ENCODE measurements around the gene SYNPR. TPM values are rescaled to one million over a fixed set of nuclear protein-coding genes. Genes with fewer than 3 reads are reported as not detected.
"Not testable (repeated sequence)": the region's sequence is repeated elsewhere in the genome, so short reads cannot be mapped to it uniquely, and the experiment has no call there.

The SYNPR gene
- not detected for total RNA-seq

- Histone ChIP-seq H3K9me3 (ENCODE audit: low read depth, low read length) (no peaks in the 10 kb centered on the region), H3K4me1 (ENCODE audit: insufficient read depth, low read length) (no peaks in the 10 kb centered on the region), H3K4me3 (ENCODE audit: low read length) (no peak within 1 kb of the TSS)
Observed at GRCh38 chr3:63278171-63279004, at the start of gene SYNPR. SYNPR (plus strand) TSS chr3:63278308.

GRCh38 chr3:63228677-63229076 is 49.4 kb upstream of the SYNPR start:
- Histone ChIP-seq H3K9me3 (ENCODE audit: low read depth, low read length) (no peaks in the 10 kb centered on the region), H3K4me1 (ENCODE audit: insufficient read depth, low read length) (no peaks in the 10 kb centered on the region), H3K4me3 (ENCODE audit: low read length) (no peak overlapping the region), H3K27me3 (ENCODE audit: insufficient read depth, low read length) (no peaks in the 10 kb centered on the region)

More at GRCh38 chr3:63278171-63279004, at the start of gene SYNPR:
- peaks cover 32% of the 10 kb centered on the region for H3K27me3 ChIP-seq (ENCODE audit: insufficient read depth, low read length)

GRCh38 chr3:63230146-63230545 is 48.0 kb upstream of the SYNPR start:
- no peaks in the 10 kb centered on the region for H3K9me3 ChIP-seq (ENCODE audit: low read depth, low read length)
- no peak overlapping the region for H3K4me3 ChIP-seq (ENCODE audit: low read length)
- H3K27me3 ChIP-seq (ENCODE audit: insufficient read depth, low read length): no peaks in the 10 kb centered on the region
- no peaks in the 10 kb centered on the region for H3K4me1 ChIP-seq (ENCODE audit: insufficient read depth, low read length)

- H3K4me3 ChIP-seq (ENCODE audit: low read length): no peak overlapping the region
- H3K4me1 ChIP-seq (ENCODE audit: insufficient read depth, low read length): no peaks in the 10 kb centered on the region
- no peaks in the 10 kb centered on the region for H3K27me3 ChIP-seq (ENCODE audit: insufficient read depth, low read length)
- no peaks in the 10 kb centered on the region for H3K9me3 ChIP-seq (ENCODE audit: low read depth, low read length)
Observed at GRCh38 chr3:63231643-63232042, 46.5 kb upstream of the SYNPR start.

GRCh38 chr3:63232764-63233396 is 45.2 kb upstream of the SYNPR start:
- Histone ChIP-seq H3K9me3 (ENCODE audit: low read depth, low read length) (no peaks in the 10 kb centered on the region), H3K4me3 (ENCODE audit: low read length) (no peak overlapping the region), H3K4me1 (ENCODE audit: insufficient read depth, low read length) (no peaks in the 10 kb centered on the region), H3K27me3 (ENCODE audit: insufficient read depth, low read length) (no peaks in the 10 kb centered on the region)

- Histone ChIP-seq H3K4me1 (ENCODE audit: insufficient read depth, low read length) (no peaks in the 10 kb centered on the region), H3K4me3 (ENCODE audit: low read length) (no peak overlapping the region), H3K27me3 (ENCODE audit: insufficient read depth, low read length) (no peaks in the 10 kb centered on the region), H3K9me3 (ENCODE audit: low read depth, low read length) (no peaks in the 10 kb centered on the region)
Observed at GRCh38 chr3:63240381-63240902, 37.7 kb upstream of the SYNPR start.

GRCh38 chr3:63242124-63242523 is 36.0 kb upstream of the SYNPR start:
- no peaks in the 10 kb centered on the region for H3K9me3 ChIP-seq (ENCODE audit: low read depth, low read length)
- no peaks in the 10 kb centered on the region for H3K27me3 ChIP-seq (ENCODE audit: insufficient read depth, low read length)
- no peak overlapping the region for H3K4me3 ChIP-seq (ENCODE audit: low read length)
- no peaks in the 10 kb centered on the region for H3K4me1 ChIP-seq (ENCODE audit: insufficient read depth, low read length)

GRCh38 chr3:63244486-63244885 is 33.6 kb upstream of the SYNPR start:
- H3K27me3 ChIP-seq (ENCODE audit: insufficient read depth, low read length): no peaks in the 10 kb centered on the region
- no peaks in the 10 kb centered on the region for H3K9me3 ChIP-seq (ENCODE audit: low read depth, low read length)
- H3K4me1 ChIP-seq (ENCODE audit: insufficient read depth, low read length): no peaks in the 10 kb centered on the region
- H3K4me3 ChIP-seq (ENCODE audit: low read length): no peak overlapping the region

GRCh38 chr3:63245726-63246241 is 32.3 kb upstream of the SYNPR start:
- Histone ChIP-seq H3K9me3 (ENCODE audit: low read depth, low read length) (no peaks in the 10 kb centered on the region), H3K27me3 (ENCODE audit: insufficient read depth, low read length) (no peaks in the 10 kb centered on the region), H3K4me3 (ENCODE audit: low read length) (no peak overlapping the region), H3K4me1 (ENCODE audit: insufficient read depth, low read length) (no peaks in the 10 kb centered on the region)

- Histone ChIP-seq H3K4me3 (ENCODE audit: low read length) (no peak overlapping the region), H3K27me3 (ENCODE audit: insufficient read depth, low read length) (no peaks in the 10 kb centered on the region), H3K9me3 (ENCODE audit: low read depth, low read length) (no peaks in the 10 kb centered on the region)
Observed at GRCh38 chr3:63248015-63248414, 30.1 kb upstream of the SYNPR start.

GRCh38 chr3:63251499-63251898 is 26.6 kb upstream of the SYNPR start:
- Histone ChIP-seq H3K4me3 (ENCODE audit: low read length) (no peak overlapping the region), H3K9me3 (ENCODE audit: low read depth, low read length) (no peaks in the 10 kb centered on the region), H3K4me1 (ENCODE audit: insufficient read depth, low read length) (no peaks in the 10 kb centered on the region), H3K27me3 (ENCODE audit: insufficient read depth, low read length) (no peaks in the 10 kb centered on the region)

More at GRCh38 chr3:63248015-63248414, 30.1 kb upstream of the SYNPR start:
- no peaks in the 10 kb centered on the region for H3K4me1 ChIP-seq (ENCODE audit: insufficient read depth, low read length)

- not testable (repeated sequence) for H3K4me1 ChIP-seq (ENCODE audit: insufficient read depth, low read length); H3K9me3 ChIP-seq (ENCODE audit: low read depth, low read length); H3K4me3 ChIP-seq (ENCODE audit: low read length); H3K27me3 ChIP-seq (ENCODE audit: insufficient read depth, low read length)
Observed at GRCh38 chr3:63255819-63256218, 22.3 kb upstream of the SYNPR start.

- H3K27me3 ChIP-seq (ENCODE audit: insufficient read depth, low read length): no peaks in the 10 kb centered on the region
- no peak overlapping the region for H3K4me3 ChIP-seq (ENCODE audit: low read length)
- H3K9me3 ChIP-seq (ENCODE audit: low read depth, low read length): no peaks in the 10 kb centered on the region
Observed at GRCh38 chr3:63264716-63265115, 13.4 kb upstream of the SYNPR start.

GRCh38 chr3:63274359-63274758 is 3.7 kb upstream of the SYNPR start:
- peaks cover 22% of the 10 kb centered on the region for H3K27me3 ChIP-seq (ENCODE audit: insufficient read depth, low read length)
- no peaks in the 10 kb centered on the region for H3K4me1 ChIP-seq (ENCODE audit: insufficient read depth, low read length)
- H3K4me3 ChIP-seq (ENCODE audit: low read length): no peak overlapping the region
- H3K9me3 ChIP-seq (ENCODE audit: low read depth, low read length): no peaks in the 10 kb centered on the region

More at GRCh38 chr3:63264716-63265115, 13.4 kb upstream of the SYNPR start:
- no peaks in the 10 kb centered on the region for H3K4me1 ChIP-seq (ENCODE audit: insufficient read depth, low read length)

All from mononuclear cell (primary cell).